ENCODE results near the gene C9.
"Not testable (repeated sequence)": the region's sequence is repeated elsewhere in the genome, so short reads cannot be mapped to it uniquely, and the experiment has no call there.

C9 gene

GRCh38 chr5:39328731-39329130, 35.6 kb downstream of the C9 start:
- DNase-seq (ENCODE audit: low spot score) = no peak

- DNase-seq (ENCODE audit: low spot score) = no peak
Observed at GRCh38 chr5:39323542-39323941, 40.8 kb downstream of the C9 start.

GRCh38 chr5:39319395-39319794, 44.9 kb downstream of the C9 start:
- DNase-seq (ENCODE audit: low spot score) = no peak

GRCh38 chr5:39316464-39316863, 47.8 kb downstream of the C9 start:
- DNase-seq (ENCODE audit: low spot score) = not testable (repeated sequence)

DNA sequence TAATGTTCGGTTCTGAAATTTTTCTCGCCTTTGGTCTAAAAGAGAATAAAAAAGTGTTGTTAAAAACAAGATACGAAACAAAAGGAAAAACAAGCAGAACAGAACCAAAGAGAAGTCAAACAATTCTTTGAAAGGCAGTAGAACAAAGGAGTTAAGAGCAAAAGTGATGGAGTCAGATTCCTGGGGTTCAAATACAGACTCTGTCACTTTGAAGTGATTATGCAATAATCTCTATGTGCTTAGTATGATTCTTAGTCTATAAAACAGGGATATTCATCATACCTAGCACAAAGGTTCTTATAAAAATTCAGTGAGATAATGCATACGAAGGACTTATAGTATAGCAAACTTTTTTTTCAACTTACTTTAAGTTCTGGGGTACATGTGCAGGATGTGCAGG, 48.3 kb downstream of the C9 start:
- DNase-seq (ENCODE audit: low spot score) = no peak

- no peak for DNase-seq (ENCODE audit: low spot score)
Observed at GRCh38 chr5:39314591-39314990, 49.7 kb downstream of the C9 start.

GRCh38 chr5:39309534-39309933, 54.8 kb downstream of the C9 start:
- DNase-seq (ENCODE audit: low spot score) = no peak

DNA sequence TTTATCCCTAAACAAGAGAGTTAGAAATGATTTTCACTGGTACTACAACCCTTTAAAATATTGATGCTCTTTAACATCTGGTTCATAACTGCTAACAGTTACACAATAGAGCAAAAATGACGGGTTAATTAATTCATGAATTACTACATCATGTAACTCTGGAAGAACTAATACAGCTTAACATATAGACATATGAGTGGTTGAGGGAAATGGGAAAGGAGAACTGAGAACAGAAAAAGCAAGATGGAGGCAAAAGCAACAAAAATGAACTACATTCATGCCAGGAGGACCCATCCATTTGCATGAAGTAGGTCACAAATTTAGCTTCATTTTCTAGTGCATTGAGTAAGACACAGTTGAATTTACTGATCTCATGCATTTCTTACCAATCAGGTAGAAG, 61.8 kb downstream of the C9 start:
- DNase-seq (ENCODE audit: low spot score) = no peak

- DNase-seq (ENCODE audit: low spot score) = no peak
Observed at GRCh38 chr5:39301406-39301805, 62.9 kb downstream of the C9 start.

GRCh38 chr5:39299962-39300361, 64.3 kb downstream of the C9 start:
- DNase-seq (ENCODE audit: low spot score) = no peak

DNA sequence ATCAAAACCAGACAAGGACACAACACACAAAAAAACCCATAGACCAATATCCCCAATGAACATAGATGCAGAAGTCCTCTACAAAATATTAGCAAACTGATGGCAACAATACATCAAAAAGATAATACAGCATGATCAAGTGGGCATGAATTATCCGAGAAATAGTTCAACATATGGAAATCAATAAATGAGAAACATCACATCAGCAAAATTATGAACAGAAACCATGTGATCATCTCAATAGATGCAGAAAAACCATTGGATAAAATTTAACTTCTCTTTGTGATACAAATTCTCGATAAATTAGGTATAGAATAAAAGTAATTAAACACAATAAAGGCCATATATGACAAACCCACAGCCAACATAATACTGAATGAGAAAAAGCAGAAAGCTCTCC, 69.6 kb downstream of the C9 start:
- no peak for DNase-seq (ENCODE audit: low spot score)

GRCh38 chr5:39284552-39284951, 79.7 kb downstream of the C9 start:
- DNase-seq (ENCODE audit: low spot score) = no peak

DNA sequence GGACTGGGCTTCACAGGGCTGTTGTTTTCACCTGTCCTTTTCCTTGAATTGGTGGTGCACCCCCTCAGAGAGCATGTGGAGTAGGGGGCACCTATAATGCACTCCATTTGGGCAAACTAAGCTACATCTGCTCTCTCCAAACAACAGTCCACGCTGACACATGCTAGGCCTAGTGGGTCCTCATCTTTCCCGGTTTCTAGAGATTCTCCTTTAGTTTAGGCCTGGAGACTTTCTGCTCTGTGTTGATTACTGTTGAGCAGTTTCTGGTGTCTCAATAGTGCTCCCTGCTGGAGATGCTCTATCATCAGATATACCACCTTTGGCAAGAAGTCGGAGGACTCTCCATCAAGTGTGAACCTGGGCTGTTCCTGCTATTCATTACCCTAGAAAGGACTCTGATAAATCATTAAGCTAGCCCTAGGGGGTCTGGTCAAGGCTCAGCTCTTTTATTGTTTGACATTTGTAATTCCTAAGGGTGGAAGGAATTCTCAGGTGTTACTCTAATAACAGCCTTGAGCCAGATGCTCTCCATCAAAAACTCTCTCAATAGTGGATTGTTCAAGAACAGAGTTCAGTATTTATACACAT, 81.0 kb downstream of the C9 start:
- DNase-seq (ENCODE audit: low spot score) = peak; percentile 87

DNA sequence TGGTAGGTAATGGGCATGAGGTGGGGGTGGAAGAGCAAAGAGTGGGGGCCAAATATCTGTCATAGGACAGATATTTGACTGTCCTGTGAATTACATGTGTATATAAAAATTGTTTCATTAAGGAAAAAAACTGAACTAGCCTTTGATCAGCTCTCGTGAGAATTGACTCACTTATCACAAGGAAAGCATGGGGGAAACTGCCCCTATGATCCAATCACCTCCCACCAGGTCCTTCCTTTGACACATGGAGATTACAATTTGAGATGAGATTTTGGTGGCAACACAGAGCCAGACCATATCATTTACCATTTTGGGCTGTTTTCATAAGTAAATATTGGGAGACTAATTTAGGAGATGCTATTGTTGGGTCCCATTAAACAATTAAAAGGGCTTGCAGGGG, 81.7 kb downstream of the C9 start:
- DNase-seq (ENCODE audit: low spot score) = no peak

DNA sequence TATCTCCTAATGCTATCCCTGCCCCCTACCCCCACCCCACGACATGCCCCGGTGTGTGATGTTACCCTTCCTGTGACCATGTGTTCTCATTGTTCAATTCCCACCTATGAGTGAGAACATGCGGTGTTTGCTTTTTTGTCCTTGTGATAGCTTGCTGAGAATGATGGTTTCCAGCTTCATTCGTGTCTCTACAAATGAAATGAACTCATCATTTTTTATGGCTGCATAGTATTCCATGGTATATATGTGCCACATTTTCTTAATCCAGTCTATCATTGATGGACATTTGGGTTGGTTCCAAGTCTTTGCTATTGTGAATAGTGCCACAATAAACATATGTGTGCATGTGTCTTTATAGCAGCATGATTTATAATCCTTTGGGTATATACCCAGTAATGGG, 88.4 kb downstream of the C9 start:
- DNase-seq (ENCODE audit: low spot score) = not testable (repeated sequence)

DNA sequence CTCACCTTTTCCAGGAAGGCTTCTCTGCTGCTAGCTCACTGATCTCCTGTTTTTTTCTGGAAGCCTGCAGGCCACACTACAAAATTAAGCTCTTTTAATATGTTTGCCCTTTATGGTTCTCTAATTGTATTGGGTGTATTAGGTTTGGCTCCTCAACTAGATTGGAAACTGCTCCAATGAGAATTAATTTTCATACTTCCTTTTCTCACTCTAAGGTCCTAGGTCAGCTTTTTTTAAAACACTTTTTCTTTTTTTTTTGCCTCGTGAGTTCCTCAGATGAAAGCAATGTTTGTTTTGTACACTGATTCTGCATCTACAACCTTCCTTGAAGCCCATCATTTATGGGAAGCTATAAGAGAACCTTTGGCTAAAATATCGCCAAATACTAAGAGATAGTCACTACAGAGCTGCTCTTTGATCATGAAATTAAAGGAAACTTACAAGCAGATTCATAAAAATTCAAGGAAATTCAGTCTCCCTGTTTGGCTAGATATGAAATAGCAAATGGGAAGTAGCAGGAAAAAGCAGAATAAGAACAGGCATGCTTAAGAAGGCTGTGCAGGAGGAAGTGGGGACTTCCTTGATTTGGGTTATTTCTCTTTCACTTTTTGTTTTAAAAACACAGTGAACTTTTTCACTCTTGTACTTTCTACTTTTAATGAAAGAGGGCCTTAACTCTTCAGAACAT, 89.8 kb downstream of the C9 start:
- peak; percentile 44 for DNase-seq (ENCODE audit: low spot score)

DNA sequence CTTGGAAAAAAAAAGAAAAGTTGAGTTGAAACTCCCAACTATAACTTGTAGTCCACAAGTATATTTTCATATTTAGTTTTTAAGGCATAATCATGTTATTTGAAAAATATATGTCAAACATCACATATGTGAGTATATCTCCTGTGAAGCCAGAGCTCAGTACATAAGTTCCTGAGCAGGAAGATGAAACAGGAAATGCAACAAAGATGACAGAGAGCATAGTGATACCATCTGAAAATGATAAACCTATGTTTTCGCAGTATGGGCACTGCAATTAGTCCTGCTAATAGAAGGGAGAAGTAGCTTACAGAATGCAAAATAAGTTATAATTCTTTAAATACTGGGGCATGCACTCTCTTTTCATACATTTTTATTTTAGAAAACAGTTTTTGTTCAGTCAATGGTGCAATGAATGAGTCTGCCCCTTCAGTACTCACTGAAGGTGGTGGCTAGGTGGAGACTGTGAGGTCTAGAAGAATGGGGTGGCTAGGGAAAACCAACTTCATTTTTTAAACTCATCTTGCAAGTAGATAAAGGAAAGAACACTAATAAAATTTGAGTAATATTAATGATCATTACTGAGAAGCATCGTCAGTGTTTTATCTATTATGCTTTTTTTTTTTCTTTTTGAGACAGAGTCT, 90.9 kb downstream of the C9 start:
- DNase-seq (ENCODE audit: low spot score) = peak; percentile 50

DNA sequence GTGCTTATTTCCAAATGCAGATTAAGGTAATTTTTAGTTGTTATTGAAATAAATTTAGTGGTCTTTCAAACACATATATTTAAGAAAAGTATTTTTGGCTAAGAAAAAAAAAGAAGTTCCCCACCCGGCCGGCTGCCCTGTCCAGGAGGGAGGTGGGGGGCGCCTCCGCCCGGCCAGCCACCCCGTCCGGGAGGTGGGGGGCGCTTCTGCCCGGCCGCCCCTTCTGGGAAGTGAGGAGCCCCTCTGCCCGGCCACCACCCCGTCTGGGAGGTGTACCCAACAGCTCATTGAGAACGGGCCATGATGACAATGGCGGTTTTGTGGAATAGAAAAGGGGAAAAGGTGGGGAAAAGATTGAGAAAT, 91.4 kb downstream of the C9 start:
- DNase-seq (ENCODE audit: low spot score) = not testable (repeated sequence)

- DNase-seq (ENCODE audit: low spot score) = peak; percentile 40
Observed at GRCh38 chr5:39270225-39270848, 94.0 kb downstream of the C9 start.

GRCh38 chr5:39267186-39267585, 97.1 kb downstream of the C9 start:
- DNase-seq (ENCODE audit: low spot score) = no peak

GRCh38 chr5:39266442-39266841, 97.9 kb downstream of the C9 start:
- DNase-seq (ENCODE audit: low spot score) = no peak

DNA sequence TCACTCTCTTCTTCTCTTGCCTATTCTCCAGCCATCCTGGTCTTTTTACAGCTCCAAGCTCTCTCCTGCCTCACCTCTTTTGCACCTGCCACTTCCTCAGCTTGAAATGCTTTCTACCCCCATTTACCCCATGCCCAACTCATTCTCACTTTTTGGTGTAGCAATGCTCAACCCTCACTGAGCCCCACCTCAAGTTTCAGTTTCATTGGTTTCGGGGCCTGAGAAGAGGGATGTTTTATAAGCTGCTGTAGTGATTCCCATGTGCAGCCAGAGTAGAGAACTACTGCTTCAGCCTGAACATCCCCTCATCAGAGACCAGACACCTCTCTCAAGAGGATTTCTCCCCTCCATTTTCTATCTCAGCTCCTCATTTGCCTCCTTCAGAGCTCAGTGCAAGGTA, 99.8 kb downstream of the C9 start:
- no peak for DNase-seq (ENCODE audit: low spot score)

DNA sequence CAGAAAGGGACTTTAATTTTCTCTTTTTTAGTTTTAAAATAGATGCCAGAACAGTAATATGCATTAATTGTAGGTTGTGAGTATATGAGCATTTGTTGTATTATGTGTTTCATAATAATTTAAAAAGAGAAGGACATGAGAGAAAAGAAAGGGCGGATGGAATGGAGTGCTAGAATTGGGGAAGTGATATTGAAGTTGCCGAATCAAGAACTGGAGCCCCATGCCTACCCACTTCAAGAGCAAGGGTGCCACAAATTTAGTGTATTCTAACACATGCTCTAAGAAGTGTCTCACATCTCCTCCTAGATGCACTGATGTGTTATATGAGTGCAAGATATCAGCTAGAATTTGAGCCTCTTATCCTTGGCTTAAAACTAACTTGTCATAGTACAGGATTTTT, 101.3 kb downstream of the C9 start:
- DNase-seq (ENCODE audit: low spot score) = no peak
